Activated T-cell treated with anti-CD3 and anti-CD28 coated beads, Interleukin-2, amount 50 U/mL, for 4 hours (primary cell): ENCODE results near the gene ARHGEF35. TPM values are rescaled to one million over a fixed set of nuclear protein-coding genes. Genes with fewer than 3 reads are reported as not detected.

Experiments used
- ATAC-seq, 2 donors: fragments of 200-7000 bp; cut with Tn5 transposase; one replicate each; pipeline ENCODE4 v1.10.0; 2021
- DNase-seq: peaks from one replicate; pipeline ENCODE4 v3.0.0-alpha.2; 2020
- H3K27me3 Mint-ChIP-seq: one replicate; pipeline ENCODE4 v1.8.0; 2021; ENCODE audit warnings: low read depth, mixed read lengths
- H3K36me3 Mint-ChIP-seq: one replicate; pipeline ENCODE4 v1.8.0; 2022; ENCODE audit warnings: mixed read lengths; ENCODE audit not compliant: insufficient read depth
- H3K4me1 Mint-ChIP-seq: one replicate; pipeline ENCODE4 v1.8.0; 2021; ENCODE audit warnings: low read depth, mixed read lengths
- H3K4me3 Mint-ChIP-seq: one replicate; pipeline ENCODE4 v1.8.0; 2021; ENCODE audit warnings: mild to moderate bottlenecking, moderate library complexity, mixed read lengths
- H3K9me3 Mint-ChIP-seq: one replicate; pipeline ENCODE4 v1.8.0; 2021; ENCODE audit warnings: mixed read lengths
- total RNA-seq, 3 donors: library from RNA; stranded (reverse); gene quantifications; one replicate each; pipeline ENCODE4 v1.2.1, GENCODE V29; 2021

Gene ARHGEF35
- total RNA-seq, 3 donors from 2014 or later: 1.7 to 4.0 (median 2.6) TPM

- Mint-ChIP-seq H3K27me3 (no peaks in the 10 kb centered on the region), H3K4me1 (no peaks in the 10 kb centered on the region), H3K36me3 (peaks cover 4% of the 10 kb centered on the region), H3K4me3 (no peak overlapping the region), H3K9me3 (peaks cover 23% of the 10 kb centered on the region)
- DNase-seq: no peak
- ATAC-seq: no peak
Observed at GRCh38 chr7:144144426-144144825, 51.2 kb downstream of the ARHGEF35 start.

- no peak for DNase-seq
- Mint-ChIP-seq H3K4me3 (no peak overlapping the region), H3K9me3 (peaks cover 4% of the 10 kb centered on the region), H3K27me3 (no peaks in the 10 kb centered on the region), H3K36me3 (no peaks in the 10 kb centered on the region), H3K4me1 (no peaks in the 10 kb centered on the region)
- no peak for ATAC-seq
Observed at GRCh38 chr7:144142187-144142586, 53.4 kb downstream of the ARHGEF35 start.

GRCh38 chr7:144137501-144137900 lies 58.1 kb downstream of the ARHGEF35 start:
- no peak for DNase-seq
- Mint-ChIP-seq H3K9me3 (no peaks in the 10 kb centered on the region), H3K36me3 (no peaks in the 10 kb centered on the region), H3K4me1 (no peaks in the 10 kb centered on the region), H3K27me3 (peaks cover 2% of the 10 kb centered on the region), H3K4me3 (no peak overlapping the region)
- no peak for ATAC-seq

Other genes with a start within 250 kb of the ARHGEF35 start
- not detected for gene OR2F1, start 241.0 kb downstream of the ARHGEF35 start, total RNA-seq
- gene OR6B1, start 195.5 kb downstream of the ARHGEF35 start, total RNA-seq: not detected
- gene OR2A5, start 146.9 kb downstream of the ARHGEF35 start, total RNA-seq: not detected
- not detected for gene OR2A25, start 126.0 kb downstream of the ARHGEF35 start, total RNA-seq
- gene OR2A12, start 109.6 kb downstream of the ARHGEF35 start, total RNA-seq: not detected
- gene OR2A2, start 86.2 kb downstream of the ARHGEF35 start, total RNA-seq: not detected
- gene OR2A14, start 72.7 kb downstream of the ARHGEF35 start, total RNA-seq: not detected
- gene CTAGE4, start 12.4 kb downstream of the ARHGEF35 start, total RNA-seq: 1 to 10 TPM in 1 of 3 donors, under 1 TPM in 2; 0.29 to 1.6 (median 0.61) TPM
- gene OR2A42, start 43.8 kb upstream of the ARHGEF35 start, total RNA-seq: not detected
- gene OR2A7, start 69.0 kb upstream of the ARHGEF35 start, total RNA-seq: under 1 TPM; 0.42 to 0.71 (median 0.58) TPM
- under 1 TPM; 0.14 to 0.53 (median 0.29) TPM for gene CTAGE8, start 73.5 kb upstream of the ARHGEF35 start, total RNA-seq
- not detected for gene OR2A1, start 116.6 kb upstream of the ARHGEF35 start, total RNA-seq
- 1 to 10 TPM; 4.8 to 8.4 (median 5.7) TPM for gene ARHGEF5, start 159.6 kb upstream of the ARHGEF35 start, total RNA-seq
- not detected for gene NOBOX, start 207.9 kb upstream of the ARHGEF35 start, total RNA-seq